ENCODE measurements around the gene MYO6.

Gene MYO6

GRCh38 chr6:75864446-75864845, 115.4 kb downstream of the MYO6 start:
- TF ChIP-seq EZH2 (IDR thresholded peaks at IDR 0.05) (no peak), POLR2AphosphoS5 (IDR thresholded peaks at IDR 0.05; ENCODE audit: borderline replicate concordance, low read depth, low read length) (no peak), FOXP2 (optimal IDR thresholded peaks at IDR 0.05; ENCODE audit: control extremely low read depth, extremely low read length, insufficient read depth) (no peak)
- DNase-seq (ENCODE audit: low read depth, low spot score): no peak
- H3K36me3 ChIP-seq (ENCODE audit: insufficient read depth, low read length): no peaks in the 10 kb centered on the region
- no peaks in the 10 kb centered on the region for H3K9me3 ChIP-seq (ENCODE audit: low read depth, low read length)
- H3K4me3 ChIP-seq: no peak overlapping the region
- H3K27ac ChIP-seq: no peak overlapping the region
- H3K9ac ChIP-seq (ENCODE audit: insufficient read length): no peak overlapping the region

GRCh38 chr6:75870389-75870788, 121.3 kb downstream of the MYO6 start:
- H3K9me3 ChIP-seq (ENCODE audit: low read depth, low read length): no peaks in the 10 kb centered on the region
- TF ChIP-seq EZH2 (IDR thresholded peaks at IDR 0.05): no peak
- TF ChIP-seq FOXP2 (optimal IDR thresholded peaks at IDR 0.05; ENCODE audit: control extremely low read depth, extremely low read length, insufficient read depth): no peak
- no peak for TF ChIP-seq POLR2AphosphoS5 (IDR thresholded peaks at IDR 0.05; ENCODE audit: borderline replicate concordance, low read depth, low read length)
- no peak overlapping the region for H3K9ac ChIP-seq (ENCODE audit: insufficient read length)
- no peak overlapping the region for H3K27ac ChIP-seq
- no peak overlapping the region for H3K4me3 ChIP-seq
- DNase-seq (ENCODE audit: low read depth, low spot score): no peak
- H3K36me3 ChIP-seq (ENCODE audit: insufficient read depth, low read length): no peaks in the 10 kb centered on the region

- no peak overlapping the region for H3K9ac ChIP-seq (ENCODE audit: insufficient read length)
- no peak overlapping the region for H3K4me3 ChIP-seq
- H3K9me3 ChIP-seq (ENCODE audit: low read depth, low read length): no peaks in the 10 kb centered on the region
- no peak for TF ChIP-seq FOXP2 (optimal IDR thresholded peaks at IDR 0.05; ENCODE audit: control extremely low read depth, extremely low read length, insufficient read depth)
- TF ChIP-seq EZH2 (IDR thresholded peaks at IDR 0.05): no peak
- no peak for TF ChIP-seq POLR2AphosphoS5 (IDR thresholded peaks at IDR 0.05; ENCODE audit: borderline replicate concordance, low read depth, low read length)
- no peaks in the 10 kb centered on the region for H3K36me3 ChIP-seq (ENCODE audit: insufficient read depth, low read length)
- no peak overlapping the region for H3K27ac ChIP-seq
- no peak for DNase-seq (ENCODE audit: low read depth, low spot score)
Observed at GRCh38 chr6:75874224-75874623, 125.2 kb downstream of the MYO6 start.

GRCh38 chr6:75876152-75876551, 127.1 kb downstream of the MYO6 start:
- H3K9me3 ChIP-seq (ENCODE audit: low read depth, low read length): no peaks in the 10 kb centered on the region
- no peak overlapping the region for H3K4me3 ChIP-seq
- no peak for TF ChIP-seq POLR2AphosphoS5 (IDR thresholded peaks at IDR 0.05; ENCODE audit: borderline replicate concordance, low read depth, low read length)
- TF ChIP-seq FOXP2 (optimal IDR thresholded peaks at IDR 0.05; ENCODE audit: control extremely low read depth, extremely low read length, insufficient read depth): no peak
- no peak for TF ChIP-seq EZH2 (IDR thresholded peaks at IDR 0.05)
- H3K36me3 ChIP-seq (ENCODE audit: insufficient read depth, low read length): no peaks in the 10 kb centered on the region
- H3K27ac ChIP-seq: no peak overlapping the region
- no peak overlapping the region for H3K9ac ChIP-seq (ENCODE audit: insufficient read length)
- DNase-seq (ENCODE audit: low read depth, low spot score): no peak

GRCh38 chr6:75880305-75880704, 131.3 kb downstream of the MYO6 start:
- DNase-seq (ENCODE audit: low read depth, low spot score): no peak
- no peaks in the 10 kb centered on the region for H3K9me3 ChIP-seq (ENCODE audit: low read depth, low read length)
- H3K36me3 ChIP-seq (ENCODE audit: insufficient read depth, low read length): no peaks in the 10 kb centered on the region
- no peak overlapping the region for H3K27ac ChIP-seq
- no peak overlapping the region for H3K9ac ChIP-seq (ENCODE audit: insufficient read length)
- TF ChIP-seq FOXP2 (optimal IDR thresholded peaks at IDR 0.05; ENCODE audit: control extremely low read depth, extremely low read length, insufficient read depth) (no peak), POLR2AphosphoS5 (IDR thresholded peaks at IDR 0.05; ENCODE audit: borderline replicate concordance, low read depth, low read length) (no peak), EZH2 (IDR thresholded peaks at IDR 0.05) (no peak)
- H3K4me3 ChIP-seq: no peak overlapping the region

GRCh38 chr6:75882734-75883133, 133.7 kb downstream of the MYO6 start:
- no peaks in the 10 kb centered on the region for H3K9me3 ChIP-seq (ENCODE audit: low read depth, low read length)
- no peak overlapping the region for H3K27ac ChIP-seq
- H3K9ac ChIP-seq (ENCODE audit: insufficient read length): no peak overlapping the region
- no peak for DNase-seq (ENCODE audit: low read depth, low spot score)
- H3K36me3 ChIP-seq (ENCODE audit: insufficient read depth, low read length): no peaks in the 10 kb centered on the region
- no peak overlapping the region for H3K4me3 ChIP-seq
- TF ChIP-seq FOXP2 (optimal IDR thresholded peaks at IDR 0.05; ENCODE audit: control extremely low read depth, extremely low read length, insufficient read depth) (no peak), POLR2AphosphoS5 (IDR thresholded peaks at IDR 0.05; ENCODE audit: borderline replicate concordance, low read depth, low read length) (no peak), EZH2 (IDR thresholded peaks at IDR 0.05) (no peak)

- Histone ChIP-seq H3K36me3 (ENCODE audit: insufficient read depth, low read length) (no peaks in the 10 kb centered on the region), H3K9ac (ENCODE audit: insufficient read length) (no peak overlapping the region), H3K9me3 (ENCODE audit: low read depth, low read length) (no peaks in the 10 kb centered on the region), H3K4me3 (no peak overlapping the region), H3K27ac (no peak overlapping the region)
- DNase-seq (ENCODE audit: low read depth, low spot score): no peak
- TF ChIP-seq POLR2AphosphoS5 (IDR thresholded peaks at IDR 0.05; ENCODE audit: borderline replicate concordance, low read depth, low read length) (no peak), EZH2 (IDR thresholded peaks at IDR 0.05) (no peak), FOXP2 (optimal IDR thresholded peaks at IDR 0.05; ENCODE audit: control extremely low read depth, extremely low read length, insufficient read depth) (no peak)
Observed at GRCh38 chr6:75884822-75885221, 135.8 kb downstream of the MYO6 start.

- H3K36me3 ChIP-seq (ENCODE audit: insufficient read depth, low read length): no peaks in the 10 kb centered on the region
- H3K4me3 ChIP-seq: no peak overlapping the region
- no peak for TF ChIP-seq FOXP2 (optimal IDR thresholded peaks at IDR 0.05; ENCODE audit: control extremely low read depth, extremely low read length, insufficient read depth)
- TF ChIP-seq EZH2 (IDR thresholded peaks at IDR 0.05): no peak
- TF ChIP-seq POLR2AphosphoS5 (IDR thresholded peaks at IDR 0.05; ENCODE audit: borderline replicate concordance, low read depth, low read length): no peak
- no peak overlapping the region for H3K9ac ChIP-seq (ENCODE audit: insufficient read length)
- no peak overlapping the region for H3K27ac ChIP-seq
- H3K9me3 ChIP-seq (ENCODE audit: low read depth, low read length): no peaks in the 10 kb centered on the region
- no peak for DNase-seq (ENCODE audit: low read depth, low spot score)
Observed at GRCh38 chr6:75892384-75892783, 143.3 kb downstream of the MYO6 start.

- Histone ChIP-seq H3K27ac (no peak overlapping the region), H3K4me3 (no peak overlapping the region), H3K9me3 (ENCODE audit: low read depth, low read length) (no peaks in the 10 kb centered on the region), H3K9ac (ENCODE audit: insufficient read length) (no peak overlapping the region), H3K36me3 (ENCODE audit: insufficient read depth, low read length) (no peaks in the 10 kb centered on the region)
- DNase-seq (ENCODE audit: low read depth, low spot score): peak; percentile 81
- TF ChIP-seq POLR2AphosphoS5 (IDR thresholded peaks at IDR 0.05; ENCODE audit: borderline replicate concordance, low read depth, low read length) (no peak), EZH2 (IDR thresholded peaks at IDR 0.05) (no peak), FOXP2 (optimal IDR thresholded peaks at IDR 0.05; ENCODE audit: control extremely low read depth, extremely low read length, insufficient read depth) (no peak)
Observed at GRCh38 chr6:75893058-75893775, 144.2 kb downstream of the MYO6 start.

Measured in SK-N-MC (cell line).